K562 (cell line): ENCODE results near the gene UBE2E3.

ENCODE experiments used
- CREB1 ChIP-seq, 2 experiments: sonication (generic) in 1 of 2; formaldehyde crosslinking in 1 of 2; IDR thresholded peaks; 2 replicates each; pipeline versions ENCODE4 v1.6.1 to v1.8.0; 2012 to 2022; ENCODE audit warnings: inconsistent platforms in 1 of 2, mild to moderate bottlenecking in 1 of 2, missing genetic modification reagents in 1 of 2, moderate library complexity in 1 of 2
- EHMT2 ChIP-seq: fragments of 450-650 bp; IDR thresholded peaks from 2 replicates; pipeline ENCODE4 v1.6.1; 2018; ENCODE audit warnings: antibody characterized with exemption
- ESRRA ChIP-seq: fragments of 450-650 bp; IDR thresholded peaks from 2 replicates; pipeline ENCODE4 v1.6.1; 2014; ENCODE audit warnings: low read depth, mild to moderate bottlenecking, moderate library complexity, borderline replicate concordance
- EZH2 ChIP-seq: IDR thresholded peaks from 2 replicates; pipeline ENCODE4 v1.6.1; 2012; ENCODE audit warnings: low read depth, mild to moderate bottlenecking, inconsistent platforms, low read length, borderline replicate concordance
- HNRNPLL ChIP-seq: fragments of 200-400 bp; formaldehyde crosslinking; IDR thresholded peaks from 2 replicates; pipeline ENCODE4 v1.6.1; 2017; ENCODE audit warnings: low read length, low read depth, mild to moderate bottlenecking; ENCODE audit not compliant: poor library complexity, severe bottlenecking
- JUND ChIP-seq, 2 experiments: IDR thresholded peaks; 2 replicates in 1 of 2; 3 replicates in 1 of 2; pipeline ENCODE4 v1.6.1; 2011; ENCODE audit warnings: borderline replicate concordance in 2 of 2, low read depth in 2 of 2, low read length in 2 of 2, improper control_type of control experiment in 1 of 2, missing biosample characterization in 1 of 2, missing genetic modification characterization in 1 of 2, missing genetic modification reagents in 1 of 2
- SP1 ChIP-seq: sonication (generic); formaldehyde crosslinking; IDR thresholded peaks from 2 replicates; pipeline ENCODE4 v1.8.1; 2022; ENCODE audit warnings: mild to moderate bottlenecking, missing genetic modification reagents
- SP2 ChIP-seq: IDR thresholded peaks from 2 replicates; pipeline ENCODE4 v1.6.1; 2011; ENCODE audit warnings: mild to moderate bottlenecking, low read depth, low read length, moderate library complexity; ENCODE audit not compliant: poor library complexity, severe bottlenecking; ENCODE audit errors: extremely low read depth
- USF2 ChIP-seq: sonication (generic); formaldehyde crosslinking; IDR thresholded peaks from 2 replicates; pipeline ENCODE4 v1.5.0; 2020; ENCODE audit warnings: missing genetic modification reagents
- ZNF143 ChIP-seq: sonication (generic); formaldehyde crosslinking; IDR thresholded peaks from 2 replicates; pipeline ENCODE4 v1.9.0; 2022; ENCODE audit warnings: mild to moderate bottlenecking, missing genetic modification reagents
- ZNF263 ChIP-seq: sonication (generic); formaldehyde crosslinking; IDR thresholded peaks from 2 replicates; pipeline ENCODE4 v1.8.0; 2022; ENCODE audit warnings: mild to moderate bottlenecking, missing genetic modification reagents, borderline replicate concordance
- ZNF512 ChIP-seq: IDR thresholded peaks from 2 replicates; pipeline ENCODE4 v1.6.1; 2016; ENCODE audit warnings: missing genetic modification characterization, missing compliant biosample characterization

- no peak for TF ChIP-seq SP1 (CRISPR knock-in tag)
- TF ChIP-seq CREB1 (IDR thresholded peaks at IDR 0.05): no peak
- no peak for TF ChIP-seq CREB1 (CRISPR knock-in tag; IDR thresholded peaks at IDR 0.05)
- TF ChIP-seq SP2: no peak
- TF ChIP-seq USF2: no peak
- TF ChIP-seq JUND (IDR thresholded peaks at IDR 0.05; ENCODE audit: borderline replicate concordance, low read depth, low read length): no peak
- TF ChIP-seq JUND (tag; IDR thresholded peaks at IDR 0.05; ENCODE audit: borderline replicate concordance, low read depth, low read length): no peak
- TF ChIP-seq ZNF512 (tag): no peak
- no peak for TF ChIP-seq ESRRA
- no peak for TF ChIP-seq ZNF143 (CRISPR knock-in tag)
- no peak for TF ChIP-seq EZH2
- TF ChIP-seq ZNF263: no peak
- TF ChIP-seq EHMT2: no peak
- no peak for TF ChIP-seq HNRNPLL
Measured at GRCh38 chr2:181106789-181107627, 126.6 kb downstream of the UBE2E3 start.
